GM19397 (cell line): Measurements from ENCODE around the gene METTL25B.

ENCODE experiments used
- ATAC-seq: cut with Tn5 transposase; IDR thresholded peaks from one replicate; pipeline ENCODE4 v1.9.1; 2021; ENCODE audit warnings: mild to moderate bottlenecking, moderate library complexity; ENCODE audit not compliant: unreplicated experiment

The METTL25B gene

GRCh38 chr1:156700736-156701531 lies 27.3 kb upstream of the METTL25B start:
- ATAC-seq = no peak

GRCh38 chr1:156703336-156703735 lies 24.9 kb upstream of the METTL25B start:
- ATAC-seq = no peak

GRCh38 chr1:156703741-156704140 lies 24.5 kb upstream of the METTL25B start:
- ATAC-seq = no peak

- ATAC-seq = no peak
These were observed 24.0 kb upstream of the METTL25B start for GRCh38 chr1:156704166-156704711.

GRCh38 chr1:156704930-156705320 lies 23.3 kb upstream of the METTL25B start:
- ATAC-seq = no peak

GRCh38 chr1:156705321-156705917 lies 22.9 kb upstream of the METTL25B start, which contains the start of gene CRABP2:
TSS of gene CRABP2 (minus strand) at chr1:156705583. CDS start at chr1:156705446, 137 bp downstream.
- ATAC-seq = no peak

GRCh38 chr1:156705918-156706656 lies 22.2 kb upstream of the METTL25B start:
- no peak for ATAC-seq

- no peak for ATAC-seq
These were observed 21.4 kb upstream of the METTL25B start for GRCh38 chr1:156706657-156707416.

- ATAC-seq = no peak
These were observed 20.7 kb upstream of the METTL25B start for GRCh38 chr1:156707417-156708217.

GRCh38 chr1:156708218-156708661 lies 20.0 kb upstream of the METTL25B start:
- no peak for ATAC-seq

GRCh38 chr1:156709031-156709430 lies 19.2 kb upstream of the METTL25B start:
- ATAC-seq = no peak

- ATAC-seq = no peak
These were observed 18.3 kb upstream of the METTL25B start for GRCh38 chr1:156709757-156710489.

GRCh38 chr1:156711011-156711817 lies 17.1 kb upstream of the METTL25B start:
- no peak for ATAC-seq

GRCh38 chr1:156712626-156713025 lies 15.6 kb upstream of the METTL25B start:
- no peak for ATAC-seq

- ATAC-seq = no peak
These were observed 13.4 kb upstream of the METTL25B start for GRCh38 chr1:156714830-156715229.

GRCh38 chr1:156717351-156717750 lies 10.9 kb upstream of the METTL25B start:
- ATAC-seq = no peak

GRCh38 chr1:156721131-156721530 lies 7.1 kb upstream of the METTL25B start:
- ATAC-seq = no peak

GRCh38 chr1:156721535-156721934 lies 6.7 kb upstream of the METTL25B start:
- no peak for ATAC-seq
